WTC11 (cell line): ENCODE measurements around the gene UBE2S. TPM values are rescaled to one million over a fixed set of nuclear protein-coding genes. Genes with fewer than 3 reads are reported as not detected.

Experiments used
- ATAC-seq: fragments of 200-7000 bp; cut with Tn5 transposase; 2 replicates; pipeline ENCODE4 v1.10.0; 2021; ENCODE audit warnings: mild to moderate bottlenecking, moderate library complexity
- CTCF ChIA-PET: fragments of 300-600 bp; sonication (Branson Sonifier 250); formaldehyde crosslinking; loops from one replicate; lab custom pipeline; 2021; ENCODE audit warnings: antibody characterized with exemption; lab: Charles Lee
- POLR2A ChIA-PET: fragments of 350-600 bp; sonication (Branson Sonifier 250); formaldehyde crosslinking; loops from one replicate; lab custom pipeline; 2021; ENCODE audit warnings: antibody characterized with exemption; lab: Charles Lee
- DNase-seq: peaks from one replicate; pipeline ENCODE4 v3.0.0; 2021; ENCODE audit warnings: low spot score
- H3K27ac Mint-ChIP-seq: 2 replicates; pipeline ENCODE4 v1.8.0; 2021; ENCODE audit warnings: mixed read lengths
- H3K27me3 Mint-ChIP-seq: 2 replicates; pipeline ENCODE4 v1.8.0; 2021; ENCODE audit warnings: low read depth, mild to moderate bottlenecking, moderate library complexity, mixed read lengths
- H3K36me3 Mint-ChIP-seq: 2 replicates; pipeline ENCODE4 v1.8.0; 2021; ENCODE audit warnings: mixed read lengths
- H3K4me1 Mint-ChIP-seq: 2 replicates; pipeline ENCODE4 v1.8.0; 2022; ENCODE audit warnings: mixed read lengths
- H3K4me3 Mint-ChIP-seq: 2 replicates; pipeline ENCODE4 v1.8.0; 2021; ENCODE audit warnings: mild to moderate bottlenecking, moderate library complexity, mixed read lengths
- H3K9me3 Mint-ChIP-seq: 2 replicates; pipeline ENCODE4 v1.8.0; 2021; ENCODE audit warnings: mixed read lengths
- E2F5 ChIP-seq: sonication (generic); formaldehyde crosslinking; IDR thresholded peaks from 2 replicates; pipeline ENCODE4 v1.8.1; 2022; ENCODE audit warnings: mild to moderate bottlenecking, moderate library complexity, missing genetic modification reagents
- IRF1 ChIP-seq: sonication (generic); formaldehyde crosslinking; IDR thresholded peaks from 2 replicates; pipeline ENCODE4 v1.8.0; 2023; ENCODE audit warnings: missing genetic modification reagents
- MXD4 ChIP-seq: fragments of 250-450 bp; sonication (Bioruptor Pico); IDR thresholded peaks from 2 replicates; pipeline ENCODE4 v1.8.0; 2021; ENCODE audit warnings: mild to moderate bottlenecking, moderate library complexity, borderline replicate concordance
- NR2C2 ChIP-seq: sonication (generic); formaldehyde crosslinking; IDR thresholded peaks from 2 replicates; pipeline ENCODE4 v1.8.0; 2022; ENCODE audit warnings: mild to moderate bottlenecking, missing genetic modification reagents
- OVOL2 ChIP-seq: fragments of 250-450 bp; sonication (Bioruptor Pico); IDR thresholded peaks from 2 replicates; pipeline ENCODE4 v1.9.0; 2021; ENCODE audit warnings: mild to moderate bottlenecking, borderline replicate concordance
- RELA ChIP-seq: sonication (generic); formaldehyde crosslinking; IDR thresholded peaks from 2 replicates; pipeline ENCODE4 v1.8.1; 2022; ENCODE audit warnings: missing genetic modification reagents, mild to moderate bottlenecking, borderline replicate concordance
- SOX15 ChIP-seq: fragments of 250-450 bp; sonication (Bioruptor Pico); IDR thresholded peaks from 2 replicates; pipeline ENCODE4 v1.9.0; 2021; ENCODE audit warnings: mild to moderate bottlenecking
- TCF7 ChIP-seq: sonication (generic); formaldehyde crosslinking; IDR thresholded peaks from 2 replicates; pipeline ENCODE4 v1.8.0; 2022; ENCODE audit warnings: mild to moderate bottlenecking, low read depth, missing genetic modification reagents, moderate library complexity
- ZNF138 ChIP-seq: sonication (generic); formaldehyde crosslinking; conservative IDR thresholded peaks from 2 replicates; pipeline ENCODE4 v1.8.1; 2022; ENCODE audit warnings: mild to moderate bottlenecking, moderate library complexity, missing genetic modification reagents
- ZNF396 ChIP-seq: fragments of 250-450 bp; sonication (Bioruptor Pico); IDR thresholded peaks from 2 replicates; pipeline ENCODE4 v1.8.0; 2021; ENCODE audit warnings: mild to moderate bottlenecking, moderate library complexity, borderline replicate concordance
- ZNF671 ChIP-seq: fragments of 250-450 bp; sonication (Bioruptor Pico); IDR thresholded peaks from 2 replicates; pipeline ENCODE4 v1.8.0; 2021; ENCODE audit warnings: mild to moderate bottlenecking
- total RNA-seq: library from RNA; stranded (reverse); gene quantifications from 3 replicates; pipeline ENCODE4 v1.2.3, GENCODE V29; 2021
- TF ChIP-seq, protein P1 (sequence below): sonication (generic); formaldehyde crosslinking; IDR thresholded peaks from 2 replicates; pipeline ENCODE4 v1.8.1; 2023; ENCODE audit warnings: mild to moderate bottlenecking, missing genetic modification reagents, borderline replicate concordance
- TF ChIP-seq, protein P2 (sequence below): sonication (generic); formaldehyde crosslinking; IDR thresholded peaks from 2 replicates; pipeline ENCODE4 v1.8.0; 2023; ENCODE audit warnings: missing genetic modification reagents, mild to moderate bottlenecking, borderline replicate concordance
- TF ChIP-seq, protein P3 (sequence below): sonication (generic); formaldehyde crosslinking; IDR thresholded peaks from 2 replicates; pipeline ENCODE4 v1.8.0; 2023; ENCODE audit warnings: mild to moderate bottlenecking, missing genetic modification reagents

Gene UBE2S
- total RNA-seq, 1 experiment from 2014 or later: 442 TPM

- H3K36me3 Mint-ChIP-seq: no peaks in the 10 kb centered on the region
- peak within 1 kb of the TSS; percentile 68 for H3K4me3 Mint-ChIP-seq
- ATAC-seq: no peak
- CTCF ChIA-PET: interaction anchor here (0.6 to 1.5 kb wide), 3 partner anchors 24 to 36 kb away, joined by 4 read pairs; no protein-coding TSS in a partner anchor
- H3K27ac Mint-ChIP-seq: no peak within 1 kb of the TSS
- POLR2A ChIA-PET: no interaction called here
- H3K27me3 Mint-ChIP-seq: no peaks in the 10 kb centered on the region; the same call in 1 of the 2 replicates
- no peak for DNase-seq
- peaks cover 23% of the 10 kb centered on the region for H3K4me1 Mint-ChIP-seq
- no peaks in the 10 kb centered on the region for H3K9me3 Mint-ChIP-seq
- no peak for TF ChIP-seq ZNF138 (CRISPR knock-in tag)
- TF ChIP-seq NR2C2: no peak
- TF ChIP-seq TCF7 (CRISPR knock-in tag): no peak
- no peak for TF ChIP-seq OVOL2 (CRISPR knock-in tag)
Measured at GRCh38 chr19:55443045-55443823, 35.6 kb upstream of the UBE2S start, which contains the start of gene SHISA7. Gene SHISA7, minus strand, starts transcription at chr19:55443300. Its CDS starts 437 bp downstream, at chr19:55442863.

DNA sequence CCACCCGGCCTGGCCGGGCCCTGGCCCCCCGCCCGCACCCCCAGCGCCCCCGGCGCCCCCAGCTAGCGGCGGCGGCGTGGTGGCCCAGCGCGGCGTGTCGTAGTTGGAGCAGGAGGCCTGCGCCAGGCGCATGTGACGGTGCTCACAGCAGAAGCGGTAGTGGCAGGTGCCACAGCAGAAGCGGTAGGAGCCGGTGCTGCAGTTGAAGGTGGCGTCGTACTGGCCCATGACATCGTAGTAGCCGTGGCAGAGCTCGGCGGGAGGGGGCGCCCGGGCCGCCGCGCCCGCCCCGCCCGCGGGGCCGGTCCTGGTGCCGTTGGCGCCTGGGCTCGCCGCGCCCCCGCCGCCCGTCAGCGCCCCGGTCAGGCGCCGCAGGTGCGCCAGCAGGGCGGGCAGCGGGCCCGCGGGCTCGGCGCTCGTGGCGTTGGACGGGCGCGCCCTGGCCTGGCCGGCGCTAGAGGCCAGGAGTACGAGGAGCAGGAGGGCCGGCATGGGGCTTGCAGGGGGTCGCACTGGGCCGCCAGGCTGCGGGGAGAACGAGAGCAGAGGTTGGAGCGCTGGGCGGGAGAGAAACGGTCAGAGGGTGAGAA is 34.9 kb upstream of the UBE2S start:
- ATAC-seq: peak; percentile 18
- H3K9me3 Mint-ChIP-seq: no peaks in the 10 kb centered on the region
- H3K4me1 Mint-ChIP-seq: peaks cover 23% of the 10 kb centered on the region
- ChIA-PET CTCF (interaction anchor here (0.6 to 1.4 kb wide), 7 partner anchors 19 to 282 kb away, joined by 3 to 4 read pairs (median 3); partner anchors contain the start of gene ISOC2), POLR2A (no interaction called here)
- peak; percentile 54 for DNase-seq
- H3K4me3 Mint-ChIP-seq: peak overlapping the region; percentile 68
- H3K36me3 Mint-ChIP-seq: no peaks in the 10 kb centered on the region
- H3K27me3 Mint-ChIP-seq: peaks cover 2% of the 10 kb centered on the region
- H3K27ac Mint-ChIP-seq: no peak overlapping the region
- no peak for TF ChIP-seq MXD4
- no peak for TF ChIP-seq ZNF671
- no peak for TF ChIP-seq OVOL2 (CRISPR knock-in tag)
- TF ChIP-seq, protein P1, sequence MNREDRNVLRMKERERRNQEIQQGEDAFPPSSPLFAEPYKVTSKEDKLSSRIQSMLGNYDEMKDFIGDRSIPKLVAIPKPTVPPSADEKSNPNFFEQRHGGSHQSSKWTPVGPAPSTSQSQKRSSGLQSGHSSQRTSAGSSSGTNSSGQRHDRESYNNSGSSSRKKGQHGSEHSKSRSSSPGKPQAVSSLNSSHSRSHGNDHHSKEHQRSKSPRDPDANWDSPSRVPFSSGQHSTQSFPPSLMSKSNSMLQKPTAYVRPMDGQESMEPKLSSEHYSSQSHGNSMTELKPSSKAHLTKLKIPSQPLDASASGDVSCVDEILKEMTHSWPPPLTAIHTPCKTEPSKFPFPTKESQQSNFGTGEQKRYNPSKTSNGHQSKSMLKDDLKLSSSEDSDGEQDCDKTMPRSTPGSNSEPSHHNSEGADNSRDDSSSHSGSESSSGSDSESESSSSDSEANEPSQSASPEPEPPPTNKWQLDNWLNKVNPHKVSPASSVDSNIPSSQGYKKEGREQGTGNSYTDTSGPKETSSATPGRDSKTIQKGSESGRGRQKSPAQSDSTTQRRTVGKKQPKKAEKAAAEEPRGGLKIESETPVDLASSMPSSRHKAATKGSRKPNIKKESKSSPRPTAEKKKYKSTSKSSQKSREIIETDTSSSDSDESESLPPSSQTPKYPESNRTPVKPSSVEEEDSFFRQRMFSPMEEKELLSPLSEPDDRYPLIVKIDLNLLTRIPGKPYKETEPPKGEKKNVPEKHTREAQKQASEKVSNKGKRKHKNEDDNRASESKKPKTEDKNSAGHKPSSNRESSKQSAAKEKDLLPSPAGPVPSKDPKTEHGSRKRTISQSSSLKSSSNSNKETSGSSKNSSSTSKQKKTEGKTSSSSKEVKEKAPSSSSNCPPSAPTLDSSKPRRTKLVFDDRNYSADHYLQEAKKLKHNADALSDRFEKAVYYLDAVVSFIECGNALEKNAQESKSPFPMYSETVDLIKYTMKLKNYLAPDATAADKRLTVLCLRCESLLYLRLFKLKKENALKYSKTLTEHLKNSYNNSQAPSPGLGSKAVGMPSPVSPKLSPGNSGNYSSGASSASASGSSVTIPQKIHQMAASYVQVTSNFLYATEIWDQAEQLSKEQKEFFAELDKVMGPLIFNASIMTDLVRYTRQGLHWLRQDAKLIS (CRISPR knock-in tag): no peak
- TF ChIP-seq SOX15: no peak
- TF ChIP-seq, protein P2, sequence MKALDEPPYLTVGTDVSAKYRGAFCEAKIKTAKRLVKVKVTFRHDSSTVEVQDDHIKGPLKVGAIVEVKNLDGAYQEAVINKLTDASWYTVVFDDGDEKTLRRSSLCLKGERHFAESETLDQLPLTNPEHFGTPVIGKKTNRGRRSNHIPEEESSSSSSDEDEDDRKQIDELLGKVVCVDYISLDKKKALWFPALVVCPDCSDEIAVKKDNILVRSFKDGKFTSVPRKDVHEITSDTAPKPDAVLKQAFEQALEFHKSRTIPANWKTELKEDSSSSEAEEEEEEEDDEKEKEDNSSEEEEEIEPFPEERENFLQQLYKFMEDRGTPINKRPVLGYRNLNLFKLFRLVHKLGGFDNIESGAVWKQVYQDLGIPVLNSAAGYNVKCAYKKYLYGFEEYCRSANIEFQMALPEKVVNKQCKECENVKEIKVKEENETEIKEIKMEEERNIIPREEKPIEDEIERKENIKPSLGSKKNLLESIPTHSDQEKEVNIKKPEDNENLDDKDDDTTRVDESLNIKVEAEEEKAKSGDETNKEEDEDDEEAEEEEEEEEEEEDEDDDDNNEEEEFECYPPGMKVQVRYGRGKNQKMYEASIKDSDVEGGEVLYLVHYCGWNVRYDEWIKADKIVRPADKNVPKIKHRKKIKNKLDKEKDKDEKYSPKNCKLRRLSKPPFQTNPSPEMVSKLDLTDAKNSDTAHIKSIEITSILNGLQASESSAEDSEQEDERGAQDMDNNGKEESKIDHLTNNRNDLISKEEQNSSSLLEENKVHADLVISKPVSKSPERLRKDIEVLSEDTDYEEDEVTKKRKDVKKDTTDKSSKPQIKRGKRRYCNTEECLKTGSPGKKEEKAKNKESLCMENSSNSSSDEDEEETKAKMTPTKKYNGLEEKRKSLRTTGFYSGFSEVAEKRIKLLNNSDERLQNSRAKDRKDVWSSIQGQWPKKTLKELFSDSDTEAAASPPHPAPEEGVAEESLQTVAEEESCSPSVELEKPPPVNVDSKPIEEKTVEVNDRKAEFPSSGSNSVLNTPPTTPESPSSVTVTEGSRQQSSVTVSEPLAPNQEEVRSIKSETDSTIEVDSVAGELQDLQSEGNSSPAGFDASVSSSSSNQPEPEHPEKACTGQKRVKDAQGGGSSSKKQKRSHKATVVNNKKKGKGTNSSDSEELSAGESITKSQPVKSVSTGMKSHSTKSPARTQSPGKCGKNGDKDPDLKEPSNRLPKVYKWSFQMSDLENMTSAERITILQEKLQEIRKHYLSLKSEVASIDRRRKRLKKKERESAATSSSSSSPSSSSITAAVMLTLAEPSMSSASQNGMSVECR (CRISPR knock-in tag): no peak
- TF ChIP-seq RELA: no peak
- TF ChIP-seq ZNF396 (CRISPR knock-in tag): no peak
- TF ChIP-seq E2F5 (CRISPR knock-in tag): no peak
- no peak for TF ChIP-seq IRF1 (CRISPR knock-in tag)
- TF ChIP-seq, protein P3, sequence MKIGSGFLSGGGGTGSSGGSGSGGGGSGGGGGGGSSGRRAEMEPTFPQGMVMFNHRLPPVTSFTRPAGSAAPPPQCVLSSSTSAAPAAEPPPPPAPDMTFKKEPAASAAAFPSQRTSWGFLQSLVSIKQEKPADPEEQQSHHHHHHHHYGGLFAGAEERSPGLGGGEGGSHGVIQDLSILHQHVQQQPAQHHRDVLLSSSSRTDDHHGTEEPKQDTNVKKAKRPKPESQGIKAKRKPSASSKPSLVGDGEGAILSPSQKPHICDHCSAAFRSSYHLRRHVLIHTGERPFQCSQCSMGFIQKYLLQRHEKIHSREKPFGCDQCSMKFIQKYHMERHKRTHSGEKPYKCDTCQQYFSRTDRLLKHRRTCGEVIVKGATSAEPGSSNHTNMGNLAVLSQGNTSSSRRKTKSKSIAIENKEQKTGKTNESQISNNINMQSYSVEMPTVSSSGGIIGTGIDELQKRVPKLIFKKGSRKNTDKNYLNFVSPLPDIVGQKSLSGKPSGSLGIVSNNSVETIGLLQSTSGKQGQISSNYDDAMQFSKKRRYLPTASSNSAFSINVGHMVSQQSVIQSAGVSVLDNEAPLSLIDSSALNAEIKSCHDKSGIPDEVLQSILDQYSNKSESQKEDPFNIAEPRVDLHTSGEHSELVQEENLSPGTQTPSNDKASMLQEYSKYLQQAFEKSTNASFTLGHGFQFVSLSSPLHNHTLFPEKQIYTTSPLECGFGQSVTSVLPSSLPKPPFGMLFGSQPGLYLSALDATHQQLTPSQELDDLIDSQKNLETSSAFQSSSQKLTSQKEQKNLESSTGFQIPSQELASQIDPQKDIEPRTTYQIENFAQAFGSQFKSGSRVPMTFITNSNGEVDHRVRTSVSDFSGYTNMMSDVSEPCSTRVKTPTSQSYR (CRISPR knock-in tag): no peak
